ENCODE data around the gene GNG12.

GRCh38 chr1:67880056-67880601 is 46.9 kb upstream of the GNG12 start:
- TF ChIP-seq POLR2A (IDR thresholded peaks at IDR 0.05; ENCODE audit: low read depth, low read length) (no peak), POLR2AphosphoS5 (IDR thresholded peaks at IDR 0.05; ENCODE audit: low read depth, low read length) (no peak)
